MCF 10A (cell line): ENCODE results near the gene PHLDA3. TPM values are rescaled to one million over a fixed set of nuclear protein-coding genes. Genes with fewer than 3 reads are reported as not detected.

ENCODE experiments used
- BruUV-seq: library from RNA; stranded (reverse); fragments of 400-500 nt; replicated peaks from 2 replicates; lab custom pipeline; 2021; lab: Mats Ljungman, UMichigan
- CTCF ChIA-PET: fragments of 300-600 bp; sonication (Branson Sonifier 250); formaldehyde crosslinking; extraction: SDS; loops from one replicate; lab custom pipeline; 2021; ENCODE audit warnings: antibody characterized with exemption, inconsistent platforms; lab: Yijun Ruan, JAX
- POLR2A ChIA-PET: fragments of 300-600, 350-650 bp; sonication (Branson Sonifier 250); formaldehyde crosslinking; extraction: SDS; loops from one replicate; lab custom pipeline; 2020; ENCODE audit warnings: antibody characterized with exemption, inconsistent platforms; lab: Yijun Ruan, JAX
- DNase-seq: peaks from one replicate; pipeline ENCODE4 v3.0.0-alpha.2; 2018; ENCODE audit not compliant: unreplicated experiment
- H3K27ac Mint-ChIP-seq: one replicate; pipeline ENCODE4 v1.8.0; 2022; ENCODE audit warnings: mild to moderate bottlenecking, low read depth, mixed read lengths; ENCODE audit not compliant: unreplicated experiment
- H3K27me3 Mint-ChIP-seq: one replicate; pipeline ENCODE4 v1.8.0; 2022; ENCODE audit warnings: mixed read lengths; ENCODE audit not compliant: insufficient read depth, unreplicated experiment
- H3K36me3 Mint-ChIP-seq: one replicate; pipeline ENCODE4 v1.8.0; 2022; ENCODE audit warnings: mild to moderate bottlenecking, moderate library complexity, mixed read lengths; ENCODE audit not compliant: insufficient read depth, unreplicated experiment
- H3K4me1 Mint-ChIP-seq: one replicate; pipeline ENCODE4 v1.8.0; 2022; ENCODE audit warnings: mixed read lengths; ENCODE audit not compliant: insufficient read depth, unreplicated experiment
- H3K4me3 Mint-ChIP-seq: one replicate; pipeline ENCODE4 v1.8.0; 2022; ENCODE audit warnings: mild to moderate bottlenecking, moderate library complexity, mixed read lengths; ENCODE audit not compliant: unreplicated experiment
- H3K9me3 Mint-ChIP-seq: one replicate; pipeline ENCODE4 v1.8.0; 2022; ENCODE audit warnings: mixed read lengths; ENCODE audit not compliant: unreplicated experiment
- CTCF ChIP-seq: fragments of 200-600 bp; IDR thresholded peaks from one replicate; pipeline ENCODE4 v1.8.0; 2022; ENCODE audit warnings: antibody characterized with exemption, mild to moderate bottlenecking; ENCODE audit not compliant: unreplicated experiment
- intact Hi-C: fragments of 100-400 bp; cut with micrococcal nuclease; formaldehyde crosslinking; loops from 2 replicates; pipeline ENCODE4 v1.14.1; 2022
- total RNA-seq: library from RNA; stranded (reverse); gene quantifications from 2 replicates; pipeline ENCODE4 v1.2.3, GENCODE V29; 2022

The PHLDA3 gene
- total RNA-seq, 1 experiment from 2014 or later, result 169 TPM

DNA sequence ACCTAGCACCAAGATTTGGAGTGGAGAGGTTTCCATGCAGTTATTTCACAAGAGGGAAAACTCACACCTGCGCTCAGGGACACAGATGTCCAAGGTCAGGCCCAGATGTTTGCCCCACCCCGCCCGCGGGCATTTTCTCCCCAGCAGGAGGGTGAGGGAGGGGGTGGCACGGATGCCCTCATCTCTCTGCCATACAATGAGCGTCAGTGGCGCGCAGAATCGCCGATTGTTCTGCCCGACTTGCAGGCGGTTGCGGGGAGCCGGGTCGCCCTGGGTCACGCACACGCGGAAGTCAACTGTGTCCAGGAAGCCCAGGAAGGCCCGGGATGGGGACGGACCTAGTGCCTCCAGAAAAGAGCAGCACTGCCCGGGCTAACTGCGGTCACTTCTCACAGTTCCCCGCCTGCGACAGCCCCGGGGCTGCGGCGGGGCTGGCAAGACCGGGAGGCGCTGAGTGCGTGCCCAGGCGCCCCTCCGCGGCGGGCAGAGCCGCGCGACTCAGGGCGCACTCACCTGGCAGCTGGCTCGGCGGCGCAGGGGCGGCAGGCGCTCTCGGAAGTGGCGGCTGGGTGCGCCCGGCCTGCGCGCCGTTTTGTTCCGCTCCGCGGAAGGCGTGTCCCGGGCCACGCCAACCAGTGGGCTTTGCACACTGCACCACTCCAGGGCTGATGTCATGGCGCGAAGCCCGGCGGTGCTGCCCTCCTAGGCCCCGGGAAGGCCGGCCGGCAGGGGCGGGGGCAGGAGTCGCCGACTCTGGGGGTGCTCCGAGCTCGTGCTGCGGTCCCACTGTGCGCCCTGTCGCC is 37.8 kb upstream of the PHLDA3 start, which contains the start of gene CSRP1:
Gene CSRP1, minus strand, starts transcription at position 567 of the 803 bp plus-strand sequence. CDS start 10,820 bp downstream, outside the sequence.
- peak; percentile 89 for DNase-seq
- no peak for TF ChIP-seq CTCF
- no TSS peak for BruUV-seq

DNA sequence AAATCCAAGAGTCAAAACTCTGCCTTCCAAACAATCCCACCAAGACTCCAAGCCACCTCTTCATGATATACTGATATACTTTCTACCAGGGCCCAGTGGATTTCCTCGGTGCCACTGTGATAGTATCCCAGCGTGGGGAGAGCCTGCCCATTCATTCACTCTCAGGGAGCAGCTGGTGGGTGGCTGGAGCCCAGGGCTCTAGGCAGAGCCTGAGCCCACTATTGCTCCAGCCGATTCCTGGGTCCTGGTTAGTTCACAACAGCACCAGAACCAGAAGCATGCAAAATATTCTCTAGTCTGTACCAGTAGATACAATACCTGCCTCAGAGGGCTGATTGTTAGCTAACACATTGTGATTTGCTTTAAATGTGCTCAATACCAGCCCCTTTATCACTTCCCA is 37.1 kb upstream of the PHLDA3 start:
- ChIA-PET CTCF (interaction anchor here (5.8 to 70.3 kb wide), 3 partner anchors 2 to 70 kb away, joined by 30 to 3816 read pairs (median 3816); partner anchors contain the start of genes CSRP1 and PHLDA3), POLR2A (interaction anchor here (0.6 to 15.5 kb wide), 13 partner anchors 14 to 650 kb away, joined by 3 to 330 read pairs (median 5); partner anchors contain the start of gene PHLDA3)
- H3K4me1 Mint-ChIP-seq, result peaks cover 59% of the 10 kb centered on the region
- peak overlapping the region; percentile 79 for H3K4me3 Mint-ChIP-seq
- peak overlapping the region; percentile 86 for H3K27ac Mint-ChIP-seq
- TSS peak; percentile 44 for BruUV-seq
- no peak for TF ChIP-seq CTCF
- no peaks in the 10 kb centered on the region for H3K27me3 Mint-ChIP-seq
- no peak for DNase-seq
- intact Hi-C loops, result no loop called here
- peaks cover 10% of the 10 kb centered on the region for H3K36me3 Mint-ChIP-seq
- no peaks in the 10 kb centered on the region for H3K9me3 Mint-ChIP-seq

More for the DNA sequence above, 37.8 kb upstream of the PHLDA3 start, which contains the start of gene CSRP1:
- Mint-ChIP-seq H3K27ac (peak within 1 kb of the TSS; percentile 86), H3K9me3 (no peaks in the 10 kb centered on the region), H3K36me3 (peaks cover 10% of the 10 kb centered on the region), H3K27me3 (no peaks in the 10 kb centered on the region), H3K4me1 (peaks cover 54% of the 10 kb centered on the region), H3K4me3 (peak within 1 kb of the TSS; percentile 79)
- POLR2A ChIA-PET, result interaction anchor here (0.6 to 15.5 kb wide), 15 partner anchors 9 to 649 kb away, joined by 3 to 330 read pairs (median 5); partner anchors contain the start of gene PHLDA3
- intact Hi-C loops, result no loop called here
- CTCF ChIA-PET, result interaction anchor here (0.6 to 70.3 kb wide), 8 partner anchors 3 to 203 kb away, joined by 3 to 3816 read pairs (median 4); partner anchors contain the start of genes CSRP1 and PHLDA3

- no TSS peak for BruUV-seq
- peaks cover 10% of the 10 kb centered on the region for H3K36me3 Mint-ChIP-seq
- no peaks in the 10 kb centered on the region for H3K27me3 Mint-ChIP-seq
- CTCF ChIA-PET, result interaction anchor here (5.8 to 70.3 kb wide), 3 partner anchors 1 to 70 kb away, joined by 30 to 3816 read pairs (median 3816); partner anchors contain the start of genes CSRP1 and PHLDA3
- H3K27ac Mint-ChIP-seq, result peak overlapping the region; percentile 86
- peak; percentile 87 for DNase-seq
- TF ChIP-seq CTCF, result no peak
- no peaks in the 10 kb centered on the region for H3K9me3 Mint-ChIP-seq
- POLR2A ChIA-PET, result interaction anchor here (0.6 to 15.5 kb wide), 10 partner anchors 7 to 345 kb away, joined by 3 to 330 read pairs (median 12); partner anchors contain the start of gene PHLDA3
- intact Hi-C loops, result loop anchor here (1.0 kb wide), 1 partner anchor 23 kb away; no protein-coding TSS in a partner anchor
- H3K4me3 Mint-ChIP-seq, result peak overlapping the region; percentile 79
- H3K4me1 Mint-ChIP-seq, result peaks cover 65% of the 10 kb centered on the region
Measured at GRCh38 chr1:201505503-201505890, 36.5 kb upstream of the PHLDA3 start.
